Neural progenitor cell (in vitro differentiated cells): ENCODE data around the gene RAPGEF5. TPM values are rescaled to one million over a fixed set of nuclear protein-coding genes. Genes with fewer than 3 reads are reported as not detected.

Experiments used
- DNase-seq: peaks from one replicate; pipeline ENCODE4 v3.0.0-alpha.2; 2016; ENCODE audit warnings: low spot score
- H2AFZ ChIP-seq: fragments of 200-600 bp; sonication (generic); replicated peaks from 2 replicates; pipeline ENCODE4 v1.6.1; 2016; ENCODE audit warnings: antibody characterized with exemption
- H3F3A ChIP-seq: fragments of 200-600 bp; sonication (generic); 2 replicates; pipeline ENCODE4 v1.6.1; 2016; ENCODE audit warnings: antibody characterized with exemption, low read depth
- H3K27ac ChIP-seq: fragments of 200-600 bp; sonication (generic); 2 replicates; pipeline ENCODE4 v1.5.1; 2016; ENCODE audit warnings: mild to moderate bottlenecking
- H3K27me3 ChIP-seq: fragments of 200-600 bp; sonication (generic); 2 replicates; pipeline ENCODE4 v1.6.1; 2016; ENCODE audit warnings: mild to moderate bottlenecking, moderate library complexity
- H3K36me3 ChIP-seq: fragments of 200-600 bp; sonication (generic); 2 replicates; pipeline ENCODE4 v1.5.1; 2016
- H3K4me1 ChIP-seq: fragments of 200-600 bp; sonication (generic); 2 replicates; pipeline ENCODE4 v1.6.1; 2016; ENCODE audit warnings: mixed run types
- H3K4me2 ChIP-seq: fragments of 200-600 bp; sonication (generic); 2 replicates; pipeline ENCODE4 v1.6.1; 2016
- H3K4me3 ChIP-seq: fragments of 200-600 bp; sonication (generic); 2 replicates; pipeline ENCODE4 v1.5.1; 2016
- H3K79me2 ChIP-seq: fragments of 200-600 bp; sonication (generic); 2 replicates; pipeline ENCODE4 v1.6.1; 2016; ENCODE audit warnings: low read depth
- H3K9ac ChIP-seq: fragments of 200-600 bp; sonication (generic); 2 replicates; pipeline ENCODE4 v1.6.1; 2016
- H3K9me3 ChIP-seq: fragments of 200-600 bp; sonication (generic); 2 replicates; pipeline ENCODE4 v1.5.1; 2016; ENCODE audit warnings: low read depth
- H4K20me1 ChIP-seq: fragments of 200-600 bp; sonication (generic); 2 replicates; pipeline ENCODE4 v1.6.1; 2016; ENCODE audit warnings: low read depth
- H3K27ac Mint-ChIP-seq: 3 replicates; pipeline ENCODE4 v1.8.0; 2021; ENCODE audit warnings: mixed read lengths
- H3K27me3 Mint-ChIP-seq: 2 replicates; pipeline ENCODE4 v1.8.0; 2022; ENCODE audit warnings: low read depth, mild to moderate bottlenecking, inconsistent platforms, moderate library complexity, mixed read lengths; ENCODE audit not compliant: insufficient read depth
- H3K36me3 Mint-ChIP-seq: 3 replicates; pipeline ENCODE4 v1.8.0; 2021; ENCODE audit warnings: mixed read lengths
- H3K4me1 Mint-ChIP-seq: 3 replicates; pipeline ENCODE4 v1.8.0; 2021; ENCODE audit warnings: mixed read lengths
- H3K4me3 Mint-ChIP-seq: 3 replicates; pipeline ENCODE4 v1.8.0; 2021; ENCODE audit warnings: mild to moderate bottlenecking, moderate library complexity, mixed read lengths
- H3K9me3 Mint-ChIP-seq: 3 replicates; pipeline ENCODE4 v1.8.0; 2020; ENCODE audit warnings: mixed read lengths
- EZH2 ChIP-seq: fragments of 200-600 bp; sonication (generic); IDR thresholded peaks from 2 replicates; pipeline ENCODE4 v1.6.1; 2017; ENCODE audit warnings: antibody characterized with exemption, mild to moderate bottlenecking, moderate library complexity
- EZH2phosphoT487 ChIP-seq: fragments of 200-600 bp; sonication (generic); IDR thresholded peaks from 2 replicates; pipeline ENCODE4 v1.6.1; 2017; ENCODE audit warnings: antibody characterized with exemption
- total RNA-seq: library from RNA; depleted of rRNA; stranded (reverse); fragments of >200 nt; gene quantifications from 2 replicates; pipeline ENCODE4 v1.2.3, GENCODE V29; 2015; ENCODE audit warnings: low replicate concordance
- TF ChIP-seq, protein P1 (sequence below): fragments of 200-600 bp; sonication (generic); IDR thresholded peaks from 2 replicates; pipeline ENCODE4 v1.5.1; 2017; ENCODE audit warnings: antibody characterized with exemption, mild to moderate bottlenecking

RAPGEF5 gene
- total RNA-seq, 1 donor from 2014 or later = 5.7 TPM

DNA sequence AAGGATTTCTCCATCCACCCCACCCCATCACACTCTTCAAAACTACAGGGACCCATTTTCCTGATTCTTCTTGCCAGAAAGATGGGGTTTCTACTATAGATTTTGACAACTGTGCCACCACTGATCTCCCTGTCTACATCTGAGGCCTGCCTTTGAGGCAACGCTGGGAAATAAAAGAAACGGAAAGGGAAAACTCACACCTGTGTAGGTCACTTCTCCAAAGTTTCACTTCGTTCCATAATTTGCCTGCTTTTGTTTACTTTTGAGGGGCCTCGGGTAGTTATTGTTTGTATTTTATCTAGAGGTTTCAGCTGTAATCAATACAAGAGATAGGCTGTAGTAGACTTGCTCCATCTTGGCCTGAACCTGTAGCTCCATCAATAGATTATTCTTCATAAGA, 56.1 kb downstream of the RAPGEF5 start:
- Histone ChIP-seq H3K27ac (no peak overlapping the region), H3K4me3 (no peak overlapping the region), H3K36me3 (no peaks in the 10 kb centered on the region), H3K9me3 (no peaks in the 10 kb centered on the region), H3K4me2 (no peak overlapping the region), H3K79me2 (no peaks in the 10 kb centered on the region), H4K20me1 (no peaks in the 10 kb centered on the region), H3K9ac (no peak overlapping the region), H2AFZ (no peak overlapping the region), H3F3A (no peaks in the 10 kb centered on the region), H3K4me1 (no peaks in the 10 kb centered on the region), H3K27me3 (no peaks in the 10 kb centered on the region)
- Mint-ChIP-seq H3K36me3 (no peaks in the 10 kb centered on the region), H3K27ac (no peak overlapping the region), H3K4me1 (peaks cover 4% of the 10 kb centered on the region), H3K9me3 (peaks cover 2% of the 10 kb centered on the region), H3K27me3 (no peaks in the 10 kb centered on the region), H3K4me3 (no peak overlapping the region)
- TF ChIP-seq, protein P1, sequence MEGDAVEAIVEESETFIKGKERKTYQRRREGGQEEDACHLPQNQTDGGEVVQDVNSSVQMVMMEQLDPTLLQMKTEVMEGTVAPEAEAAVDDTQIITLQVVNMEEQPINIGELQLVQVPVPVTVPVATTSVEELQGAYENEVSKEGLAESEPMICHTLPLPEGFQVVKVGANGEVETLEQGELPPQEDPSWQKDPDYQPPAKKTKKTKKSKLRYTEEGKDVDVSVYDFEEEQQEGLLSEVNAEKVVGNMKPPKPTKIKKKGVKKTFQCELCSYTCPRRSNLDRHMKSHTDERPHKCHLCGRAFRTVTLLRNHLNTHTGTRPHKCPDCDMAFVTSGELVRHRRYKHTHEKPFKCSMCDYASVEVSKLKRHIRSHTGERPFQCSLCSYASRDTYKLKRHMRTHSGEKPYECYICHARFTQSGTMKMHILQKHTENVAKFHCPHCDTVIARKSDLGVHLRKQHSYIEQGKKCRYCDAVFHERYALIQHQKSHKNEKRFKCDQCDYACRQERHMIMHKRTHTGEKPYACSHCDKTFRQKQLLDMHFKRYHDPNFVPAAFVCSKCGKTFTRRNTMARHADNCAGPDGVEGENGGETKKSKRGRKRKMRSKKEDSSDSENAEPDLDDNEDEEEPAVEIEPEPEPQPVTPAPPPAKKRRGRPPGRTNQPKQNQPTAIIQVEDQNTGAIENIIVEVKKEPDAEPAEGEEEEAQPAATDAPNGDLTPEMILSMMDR = no peak
- TF ChIP-seq EZH2phosphoT487 (no peak), EZH2 (no peak)
- DNase-seq = no peak

- no peaks in the 10 kb centered on the region for H4K20me1 ChIP-seq
- H3K27ac Mint-ChIP-seq = no peak overlapping the region
- H3K27ac ChIP-seq = no peak overlapping the region
- H3F3A ChIP-seq = peaks cover 7% of the 10 kb centered on the region
- no peak overlapping the region for H3K4me3 Mint-ChIP-seq
- H3K4me2 ChIP-seq = no peak overlapping the region
- H3K36me3 ChIP-seq = no peaks in the 10 kb centered on the region
- peaks cover 2% of the 10 kb centered on the region for H3K9me3 Mint-ChIP-seq
- no peak for DNase-seq
- no peaks in the 10 kb centered on the region for H3K79me2 ChIP-seq
- TF ChIP-seq EZH2phosphoT487 (no peak), EZH2 (no peak)
- TF ChIP-seq, protein P1 = no peak
- no peak overlapping the region for H3K9ac ChIP-seq
- H3K27me3 Mint-ChIP-seq = no peaks in the 10 kb centered on the region
- no peaks in the 10 kb centered on the region for H3K36me3 Mint-ChIP-seq
- no peak overlapping the region for H2AFZ ChIP-seq
- H3K4me3 ChIP-seq = no peak overlapping the region
- peaks cover 25% of the 10 kb centered on the region for H3K4me1 Mint-ChIP-seq
- no peaks in the 10 kb centered on the region for H3K27me3 ChIP-seq
- no peaks in the 10 kb centered on the region for H3K9me3 ChIP-seq
- peaks cover 12% of the 10 kb centered on the region for H3K4me1 ChIP-seq
Measured at GRCh38 chr7:22296916-22297315, 60.0 kb downstream of the RAPGEF5 start.

DNA sequence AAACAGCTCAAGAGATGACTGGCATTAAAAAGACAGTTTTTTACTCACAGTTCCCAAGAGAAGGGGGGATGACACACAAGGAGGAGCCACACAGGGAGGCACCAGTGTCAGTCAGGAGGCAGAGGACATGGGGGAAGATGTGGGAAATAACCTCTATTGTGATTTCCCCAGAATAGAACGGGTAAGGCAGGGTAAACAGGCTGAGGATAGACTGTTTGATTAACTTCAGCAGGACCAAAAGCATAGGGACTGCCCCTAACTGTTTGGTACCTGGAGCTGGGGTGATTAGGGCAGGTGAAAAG, 60.7 kb downstream of the RAPGEF5 start:
- TF ChIP-seq EZH2phosphoT487 (no peak), EZH2 (no peak)
- TF ChIP-seq, protein P1 = no peak
- Mint-ChIP-seq H3K9me3 (peaks cover 2% of the 10 kb centered on the region), H3K27ac (no peak overlapping the region), H3K36me3 (no peaks in the 10 kb centered on the region), H3K4me3 (no peak overlapping the region), H3K4me1 (peaks cover 29% of the 10 kb centered on the region), H3K27me3 (no peaks in the 10 kb centered on the region)
- Histone ChIP-seq H3K4me2 (no peak overlapping the region), H3K9me3 (no peaks in the 10 kb centered on the region), H3K4me3 (no peak overlapping the region), H3K79me2 (no peaks in the 10 kb centered on the region), H4K20me1 (no peaks in the 10 kb centered on the region), H3K9ac (no peak overlapping the region), H3K36me3 (no peaks in the 10 kb centered on the region), H2AFZ (no peak overlapping the region), H3F3A (peaks cover 7% of the 10 kb centered on the region), H3K27ac (no peak overlapping the region), H3K4me1 (peaks cover 19% of the 10 kb centered on the region), H3K27me3 (no peaks in the 10 kb centered on the region)
- DNase-seq = no peak
